ENCODE results near the gene MYH9. TPM values are rescaled to one million over a fixed set of nuclear protein-coding genes. Genes with fewer than 3 reads are reported as not detected.

The MYH9 gene
- total RNA-seq, 4 donors from 2014 or later: 304 to 366 (median 322) TPM

DNA sequence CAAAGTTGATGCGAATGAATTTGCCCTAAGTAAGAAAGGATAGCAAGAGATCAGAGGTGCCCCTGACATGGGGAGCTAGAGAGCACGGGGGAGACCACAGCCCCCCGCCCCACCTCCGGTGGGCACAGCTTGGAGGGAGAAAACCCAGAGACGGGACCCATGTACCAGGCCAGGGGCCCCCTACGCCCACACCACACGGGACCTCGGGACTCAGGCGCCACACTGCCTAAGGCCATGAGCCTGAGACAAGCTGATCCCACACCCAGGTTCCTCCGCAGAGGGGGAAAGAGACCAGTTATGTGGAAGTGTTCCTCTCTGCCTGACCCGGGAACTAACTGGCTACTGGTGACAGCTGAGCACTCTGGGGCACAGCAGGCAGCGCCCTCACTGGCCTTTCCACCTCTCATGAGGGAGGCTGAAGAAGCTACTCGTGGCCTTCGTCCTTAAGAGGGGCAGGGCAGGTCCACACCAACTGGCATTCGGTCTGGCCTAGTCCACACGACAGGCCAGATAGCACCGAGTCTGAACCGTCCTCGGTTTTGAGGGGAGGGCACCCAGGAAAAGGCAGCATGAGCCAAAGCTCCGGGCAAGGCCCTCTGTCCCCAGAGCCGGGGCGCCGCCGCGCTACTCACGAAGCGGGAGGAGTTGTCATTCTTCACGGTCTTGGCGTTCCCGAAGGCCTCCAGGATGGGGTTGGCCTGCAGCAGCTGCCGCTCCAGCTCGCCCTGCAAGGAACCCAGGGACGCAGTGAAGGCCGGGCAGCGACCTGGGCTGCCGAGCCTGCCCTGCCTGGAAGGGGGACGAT, 65.8 kb downstream of the MYH9 start:
- Histone ChIP-seq H3K4me1 (peaks cover 19 to 97% (median 41%) of the 10 kb centered on the region in 3 donors), H3K4me3 (no peak overlapping the region), H3K27ac (peak overlapping the region; percentile 99 to 100 (median 100)), H3K36me3 (peaks cover 0 to 89% of the 10 kb centered on the region in 2 donors), H3K27me3 (no peaks in the 10 kb centered on the region), H3K9me3 (no peaks in the 10 kb centered on the region)
- ATAC-seq: no peak
- TF ChIP-seq POLR2AphosphoS5 (IDR thresholded peaks at IDR 0.05): peak; percentile 7
- TF ChIP-seq EP300 (IDR thresholded peaks at IDR 0.05): no peak
- WGBS, 2 donors (ENCODE audit: low coverage in 1 of 2): 70 to 87% methylated on average over 2 to 4 of the region's 37 CpGs

DNA sequence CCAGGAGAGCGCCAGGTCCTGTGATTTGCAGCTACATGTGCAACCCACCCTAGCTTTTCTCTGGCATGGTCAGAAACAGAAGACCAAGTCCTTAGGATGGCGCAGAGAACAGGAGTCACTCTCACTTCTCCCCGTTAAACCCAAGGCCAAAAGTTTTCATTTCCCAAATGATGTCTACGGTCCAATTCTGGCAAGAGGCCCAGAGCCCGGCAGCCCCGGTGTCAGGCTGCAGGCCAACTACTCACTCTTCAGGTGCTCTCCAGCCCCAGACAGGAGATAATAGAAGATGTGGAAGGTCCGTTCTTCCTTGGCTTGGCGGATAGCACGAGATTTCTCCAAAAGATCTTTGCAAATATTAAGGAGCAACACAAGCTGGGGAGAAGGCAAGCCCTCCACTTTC, 67.2 kb downstream of the MYH9 start:
- no peaks in the 10 kb centered on the region for H3K27me3 ChIP-seq
- H3K27ac ChIP-seq: peak overlapping the region; percentile 99 to 100 (median 100)
- peaks cover 0 to 89% of the 10 kb centered on the region in 2 donors for H3K36me3 ChIP-seq
- ATAC-seq: no peak
- no peak overlapping the region for H3K4me3 ChIP-seq
- TF ChIP-seq CTCF (IDR thresholded peaks at IDR 0.05): no peak
- H3K9me3 ChIP-seq: no peaks in the 10 kb centered on the region
- peaks cover 18 to 82% (median 29%) of the 10 kb centered on the region in 3 donors for H3K4me1 ChIP-seq
- WGBS, 2 donors (ENCODE audit: low coverage in 1 of 2): 29 to 34% methylated on average over 8 to 9 of the region's 9 CpGs

DNA sequence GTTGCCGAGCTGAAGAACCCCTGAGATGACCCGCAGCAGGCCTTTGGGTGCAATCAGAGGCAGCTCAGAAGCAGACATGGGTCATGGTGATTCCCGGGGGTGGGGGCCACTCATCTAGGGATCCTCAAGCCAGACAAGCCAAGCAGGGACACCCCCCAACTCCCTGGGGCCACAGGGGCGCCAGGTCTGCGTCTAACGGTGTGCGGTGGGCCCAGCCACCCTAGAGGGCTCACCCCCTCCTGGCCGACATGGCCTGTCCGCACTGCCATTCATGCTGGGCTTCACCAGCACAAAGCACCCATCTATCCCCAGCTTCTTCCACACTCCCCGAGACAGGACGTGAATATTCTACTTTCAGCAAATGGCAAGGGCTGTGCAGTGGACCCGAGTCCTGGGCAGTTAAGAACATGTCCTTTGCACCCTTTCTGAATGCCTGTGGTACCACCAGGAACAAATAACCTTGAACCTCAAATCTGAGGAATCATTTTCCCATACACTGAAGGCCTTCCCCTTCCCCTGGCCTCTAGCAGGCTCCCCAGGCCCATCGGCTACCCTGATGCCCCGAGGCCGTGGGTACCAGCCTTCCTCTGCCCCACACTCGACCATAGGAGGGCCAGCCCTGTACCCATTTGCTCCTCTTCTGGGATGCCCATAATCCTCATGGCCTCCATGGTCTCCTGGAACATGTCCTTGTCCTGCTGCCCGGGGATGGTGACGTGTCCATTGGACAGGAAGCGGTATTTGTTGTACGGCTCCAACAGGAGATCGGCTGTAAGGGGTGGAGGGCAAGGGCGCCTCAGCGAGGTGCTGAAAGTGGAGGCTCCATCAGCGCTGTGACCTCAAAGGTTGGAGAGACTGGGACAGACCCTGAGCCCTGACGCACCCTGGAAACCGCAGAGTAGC, 67.9 kb downstream of the MYH9 start:
- WGBS, 2 donors (ENCODE audit: low coverage in 1 of 2): no CpG with 5 or more reads among the region's 26 CpGs
- no peaks in the 10 kb centered on the region for H3K27me3 ChIP-seq
- peaks cover 18 to 75% (median 24%) of the 10 kb centered on the region in 3 donors for H3K4me1 ChIP-seq
- ATAC-seq: no peak
- H3K27ac ChIP-seq: peak overlapping the region; percentile 99 to 100 (median 100)
- no peak overlapping the region for H3K4me3 ChIP-seq
- peaks cover 0 to 94% of the 10 kb centered on the region in 2 donors for H3K36me3 ChIP-seq
- TF ChIP-seq CTCF (IDR thresholded peaks at IDR 0.05) (no peak), EP300 (IDR thresholded peaks at IDR 0.05) (no peak), POLR2A (IDR thresholded peaks at IDR 0.05) (no peak), POLR2AphosphoS5 (IDR thresholded peaks at IDR 0.05) (peak; percentile 34)
- no peaks in the 10 kb centered on the region for H3K9me3 ChIP-seq

- no peak for ATAC-seq
- no peak overlapping the region for H3K4me3 ChIP-seq
- H3K36me3 ChIP-seq: peaks cover 0 to 97% of the 10 kb centered on the region in 2 donors
- WGBS, 2 donors (ENCODE audit: low coverage in 1 of 2): 56 to 66% methylated on average over 2 to 4 of the region's 12 CpGs
- H3K9me3 ChIP-seq: no peaks in the 10 kb centered on the region
- no peak for TF ChIP-seq POLR2AphosphoS5 (IDR thresholded peaks at IDR 0.05)
- no peak for TF ChIP-seq CTCF (IDR thresholded peaks at IDR 0.05)
- no peak for TF ChIP-seq POLR2A (IDR thresholded peaks at IDR 0.05)
- H3K27me3 ChIP-seq: no peaks in the 10 kb centered on the region
- peaks cover 4 to 65% (median 10%) of the 10 kb centered on the region in 3 donors for H3K4me1 ChIP-seq
- H3K27ac ChIP-seq: peak overlapping the region; percentile 44 to 100 (median 100)
These were observed 69.3 kb downstream of the MYH9 start for GRCh38 chr22:36318442-36318841.

DNA sequence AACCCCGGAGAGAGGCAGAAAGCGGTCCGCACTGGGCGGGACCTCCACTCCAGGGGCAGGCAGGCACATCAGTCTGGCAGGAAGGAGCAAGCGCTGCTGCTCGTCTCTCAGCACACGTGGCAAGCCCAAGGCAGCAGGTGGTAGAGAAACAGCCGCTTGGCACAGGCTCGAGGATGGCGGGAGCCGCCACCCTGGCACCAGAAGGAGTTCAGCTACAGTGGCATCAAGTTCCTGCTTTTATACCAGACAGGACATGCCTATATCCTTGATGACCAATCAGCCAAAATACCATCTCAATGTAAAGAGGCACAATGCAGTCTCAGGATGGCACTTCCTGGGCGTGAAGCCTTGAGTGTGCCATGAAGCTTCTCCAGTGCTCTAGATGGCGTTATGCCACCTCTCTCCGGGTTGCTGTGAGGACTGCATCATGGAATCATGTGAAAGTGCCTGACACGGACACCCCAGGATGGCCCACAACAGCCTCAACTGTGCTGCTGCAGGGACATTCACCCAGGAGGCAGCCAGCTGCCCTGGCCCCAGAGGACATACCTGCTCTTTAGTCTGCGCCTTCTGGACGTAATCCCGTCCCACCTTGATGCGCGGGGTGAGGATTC, 70.0 kb downstream of the MYH9 start:
- H3K4me1 ChIP-seq: peaks cover 0 to 59% (median 3%) of the 10 kb centered on the region in 3 donors
- WGBS, 2 donors (ENCODE audit: low coverage in 1 of 2): 57% methylated on average over 8 of the region's 20 CpGs; no CpG with 5 or more reads in 1 of the 2 donors
- peak; percentile 52 for ATAC-seq
- no peaks in the 10 kb centered on the region for H3K27me3 ChIP-seq
- peak overlapping the region; percentile 44 to 100 (median 100) for H3K27ac ChIP-seq
- H3K4me3 ChIP-seq: no peak overlapping the region
- TF ChIP-seq POLR2AphosphoS5 (IDR thresholded peaks at IDR 0.05) (peak; percentile 21), EP300 (IDR thresholded peaks at IDR 0.05) (no peak)
- peaks cover 0 to 99% of the 10 kb centered on the region in 2 donors for H3K36me3 ChIP-seq
- no peaks in the 10 kb centered on the region for H3K9me3 ChIP-seq
